Vein endothelial cell (primary cell): ENCODE data around the gene DIDO1. TPM values are rescaled to one million over a fixed set of nuclear protein-coding genes. Genes with fewer than 3 reads are reported as not detected.

Experiments used
- small RNA-seq: library from RNA; depleted of rRNA; stranded (forward); fragments of <200 nt; gene quantifications from one replicate; pipeline ENCODE3, GENCODE V24; 2012
- total RNA-seq: library from RNA; depleted of rRNA; stranded (reverse); fragments of >200 nt; gene quantifications from 2 replicates; pipeline ENCODE4 v1.2.3, GENCODE V29; 2012

DIDO1 gene
- total RNA-seq, result 54.9 and 55.2 TPM in 2 replicates

DNA sequence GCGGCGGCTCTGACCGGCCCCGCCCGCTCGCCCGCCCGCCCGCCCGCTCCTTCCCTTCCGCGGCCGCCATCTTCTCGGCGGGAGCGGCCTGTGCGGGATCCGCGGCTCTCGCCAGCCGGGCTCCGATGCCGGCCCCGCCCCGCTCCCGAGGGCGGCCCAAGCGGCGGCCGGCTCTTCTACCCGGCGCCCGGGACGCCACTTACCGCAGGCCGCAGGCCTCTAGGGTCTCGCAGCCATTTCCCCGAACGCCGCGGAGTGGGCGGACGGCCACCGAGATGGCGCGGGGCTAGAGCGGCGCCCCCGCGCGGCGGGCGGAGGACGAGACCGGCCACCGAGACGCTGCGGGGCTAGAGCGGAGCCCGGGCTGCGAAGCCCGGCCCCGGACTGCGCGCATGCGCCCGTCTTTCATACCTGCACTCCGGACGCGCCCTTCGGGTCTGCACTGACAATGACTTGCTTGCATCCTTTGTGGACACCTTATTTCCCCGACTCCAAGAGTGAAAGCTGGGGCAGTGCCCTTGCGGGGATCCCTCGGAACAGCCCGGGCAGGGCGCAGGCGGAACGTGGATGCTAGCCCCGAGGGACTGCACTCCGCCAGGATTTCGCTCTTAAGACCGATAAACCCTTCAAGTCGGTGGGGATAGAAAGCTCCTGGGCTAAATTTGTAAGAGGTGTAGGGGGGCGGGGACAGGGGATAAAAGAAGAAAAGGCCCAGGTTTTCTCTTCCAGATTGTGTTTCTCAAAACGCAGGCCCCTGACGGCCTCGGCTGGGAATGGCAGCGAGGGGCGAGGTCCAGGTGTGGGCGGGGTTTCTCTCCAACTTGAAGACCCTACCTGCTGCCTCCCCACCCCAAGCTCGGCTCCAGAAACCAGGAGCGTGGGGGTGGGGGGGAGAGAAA lies at the start of gene DIDO1:
TSS of gene DIDO1 (minus strand) at position 277 of the 899 bp plus-strand sequence.

DNA sequence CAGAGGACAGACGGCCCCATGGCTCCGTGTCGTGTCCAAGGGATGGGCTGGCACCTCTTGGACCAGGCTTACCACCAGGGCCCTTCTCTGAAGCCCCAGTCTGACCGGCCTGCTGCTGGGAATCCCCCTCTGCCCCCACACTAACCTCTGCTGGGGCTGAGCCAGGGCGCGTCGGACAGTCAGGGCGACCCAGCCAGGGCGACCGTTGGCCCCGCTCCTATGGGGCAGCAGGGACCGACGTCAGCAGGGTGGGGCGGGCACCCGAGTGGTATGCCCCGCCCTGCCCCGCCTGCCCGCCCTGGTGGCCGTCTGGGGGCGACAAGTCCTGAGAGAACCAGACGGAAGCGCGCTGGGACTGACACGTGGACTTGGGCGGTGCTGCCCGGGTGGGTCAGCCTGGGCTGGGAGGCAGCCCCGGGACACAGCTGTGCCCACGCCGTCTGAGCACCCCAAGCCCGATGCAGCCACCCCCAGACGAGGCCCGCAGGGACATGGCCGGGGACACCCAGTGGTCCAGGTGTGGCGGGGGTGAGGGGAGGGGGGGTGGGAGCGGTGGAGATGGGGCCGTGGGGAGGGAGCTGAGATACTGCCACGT lies 26.2 kb upstream of the DIDO1 start, which contains the start of gene SLC17A9:
TSS of gene SLC17A9 (plus strand) at position 337 of the 595 bp plus-strand sequence. CDS start at position 459, 122 bp downstream.

DNA sequence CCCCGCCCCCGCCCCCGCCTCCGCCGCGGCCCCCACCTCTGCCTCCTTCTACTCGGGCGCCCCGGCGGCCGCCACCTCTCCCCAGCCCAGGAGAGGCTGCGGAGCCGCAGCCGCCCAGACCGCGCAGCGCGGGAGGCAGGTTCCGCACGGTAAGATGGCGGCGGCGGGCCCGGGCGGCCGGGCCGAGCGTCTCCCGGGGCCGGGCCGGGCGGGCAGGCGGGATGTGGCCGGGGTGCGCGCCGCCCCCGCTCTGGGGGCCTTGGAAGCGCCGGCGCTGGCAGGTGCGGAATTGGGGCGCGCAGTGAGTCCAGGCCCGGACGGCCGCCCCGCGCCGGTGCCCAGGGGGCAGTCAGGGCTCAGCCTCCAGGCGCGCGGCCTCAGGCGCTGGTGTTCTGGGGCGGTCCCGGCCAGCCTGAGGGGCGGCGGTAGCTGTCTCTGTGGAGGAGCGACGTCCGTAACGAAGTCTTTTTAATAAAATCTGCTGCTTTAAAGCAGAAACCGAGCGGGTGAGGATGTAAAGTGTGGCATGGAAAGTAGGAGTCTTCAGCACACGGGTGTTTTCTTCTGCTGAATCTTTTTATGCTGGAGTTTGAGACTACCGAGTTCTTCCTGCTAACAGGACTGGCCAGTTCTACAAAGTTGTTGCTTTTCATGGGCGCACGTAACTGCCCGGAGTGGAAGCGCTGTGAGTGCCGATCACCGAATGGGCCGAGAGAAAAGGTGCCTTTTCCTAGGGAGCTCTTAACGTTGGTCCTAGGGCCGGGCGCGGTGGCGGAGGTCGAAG lies 12.0 kb upstream of the DIDO1 start, which contains the start of gene GID8:
TSS of gene GID8 (plus strand) at position 43 of the 784 bp plus-strand sequence. CDS start 3,356 bp downstream, outside the sequence.

DNA sequence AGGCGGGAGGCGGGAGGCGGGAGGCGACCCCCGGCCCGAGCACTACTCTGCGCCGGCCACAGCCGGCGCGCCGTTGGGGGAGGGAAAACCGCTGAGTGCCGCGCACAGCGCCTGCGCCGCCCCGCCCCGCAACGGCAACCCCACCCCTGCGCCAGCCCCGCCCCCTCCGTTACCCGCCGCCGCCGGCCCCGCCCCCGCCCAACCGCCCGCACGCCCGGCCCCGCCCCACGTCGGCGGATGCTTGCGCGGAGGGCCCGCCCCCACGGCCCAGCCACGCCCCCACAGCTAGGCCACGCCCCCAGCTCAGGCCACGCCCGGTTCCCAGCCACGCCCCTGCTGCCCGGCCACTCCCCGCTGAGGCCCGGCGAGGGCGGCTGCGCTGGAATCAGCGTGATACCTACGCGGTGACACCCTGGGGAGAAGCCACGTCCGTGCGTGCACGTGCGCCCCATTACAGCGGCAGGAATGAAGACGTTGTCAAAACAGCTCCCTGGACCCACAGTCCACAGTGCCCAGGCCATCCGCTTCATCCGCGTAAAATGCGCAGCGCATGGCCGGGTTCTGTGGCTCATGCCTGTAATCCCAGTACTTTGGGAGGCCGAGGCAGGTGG lies 64.5 kb downstream of the DIDO1 start, which contains the start of gene TCFL5:
TSS of gene TCFL5 (minus strand) at position 97 of the 611 bp plus-strand sequence. CDS start 152 bp downstream, outside the sequence.

Small RNAs within 50 kb of the gene (small RNA-seq; reads per million reads assigned to genes)
- not detected for gene DPH3P1

Other genes starting within 250 kb of the DIDO1 start
- not detected in 2 replicates for gene NTSR1, start 217.7 kb downstream of the DIDO1 start, total RNA-seq
- 21.2 and 22.9 TPM in 2 replicates for gene MRGBP, start 130.0 kb downstream of the DIDO1 start, total RNA-seq
- 34.5 and 34.9 TPM in 2 replicates for gene OGFR, start 121.7 kb downstream of the DIDO1 start, total RNA-seq
- gene COL9A3, start 109.5 kb downstream of the DIDO1 start, total RNA-seq, result 0.19 and 0.65 TPM in 2 replicates
- gene TCFL5, start 64.7 kb downstream of the DIDO1 start, total RNA-seq, result 10.1 and 11.4 TPM in 2 replicates
- 41.7 and 45.4 TPM in 2 replicates for gene GID8, start 11.6 kb upstream of the DIDO1 start, total RNA-seq
- 15.4 and 17.7 TPM in 2 replicates for gene SLC17A9, start 26.2 kb upstream of the DIDO1 start, total RNA-seq
- gene BHLHE23, start 80.5 kb upstream of the DIDO1 start, total RNA-seq, result not detected in 2 replicates